ENCODE data around the gene BSN.

DNA sequence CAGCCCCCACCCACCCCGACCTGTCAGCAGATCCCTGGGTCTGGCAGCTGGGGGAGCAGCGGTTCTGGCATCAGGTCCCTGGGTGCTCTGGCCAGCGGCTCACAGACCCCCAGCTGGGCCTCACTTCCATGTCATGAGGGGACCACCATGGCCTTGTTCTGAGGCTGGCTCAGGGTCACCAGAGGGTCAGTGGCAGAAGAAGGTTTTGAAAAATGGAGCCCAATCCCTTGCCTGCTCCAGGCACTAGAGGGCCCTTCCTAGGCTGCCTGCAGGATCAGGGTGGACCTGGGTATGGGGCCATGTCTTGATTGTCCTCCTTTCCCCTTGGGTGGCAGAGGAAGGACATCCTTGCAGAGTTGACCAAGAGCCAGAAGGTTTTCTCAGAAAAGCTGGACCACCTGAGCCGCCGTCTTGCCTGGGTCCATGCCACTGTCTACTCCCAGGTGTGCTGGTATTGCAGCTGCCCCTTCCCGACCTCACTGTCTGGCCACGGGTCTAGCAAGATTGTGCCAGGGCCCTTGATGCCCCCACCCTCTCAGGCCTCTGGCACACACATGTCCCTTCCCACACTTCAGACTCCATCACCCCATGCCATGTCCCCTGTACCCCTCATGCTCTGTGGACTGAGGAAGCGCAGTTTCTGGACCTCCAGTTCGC is 152.3 kb downstream of the BSN start:
- TF ChIP-seq POLR2A (IDR thresholded peaks at IDR 0.05), result no peak
- TF ChIP-seq, protein P1, sequence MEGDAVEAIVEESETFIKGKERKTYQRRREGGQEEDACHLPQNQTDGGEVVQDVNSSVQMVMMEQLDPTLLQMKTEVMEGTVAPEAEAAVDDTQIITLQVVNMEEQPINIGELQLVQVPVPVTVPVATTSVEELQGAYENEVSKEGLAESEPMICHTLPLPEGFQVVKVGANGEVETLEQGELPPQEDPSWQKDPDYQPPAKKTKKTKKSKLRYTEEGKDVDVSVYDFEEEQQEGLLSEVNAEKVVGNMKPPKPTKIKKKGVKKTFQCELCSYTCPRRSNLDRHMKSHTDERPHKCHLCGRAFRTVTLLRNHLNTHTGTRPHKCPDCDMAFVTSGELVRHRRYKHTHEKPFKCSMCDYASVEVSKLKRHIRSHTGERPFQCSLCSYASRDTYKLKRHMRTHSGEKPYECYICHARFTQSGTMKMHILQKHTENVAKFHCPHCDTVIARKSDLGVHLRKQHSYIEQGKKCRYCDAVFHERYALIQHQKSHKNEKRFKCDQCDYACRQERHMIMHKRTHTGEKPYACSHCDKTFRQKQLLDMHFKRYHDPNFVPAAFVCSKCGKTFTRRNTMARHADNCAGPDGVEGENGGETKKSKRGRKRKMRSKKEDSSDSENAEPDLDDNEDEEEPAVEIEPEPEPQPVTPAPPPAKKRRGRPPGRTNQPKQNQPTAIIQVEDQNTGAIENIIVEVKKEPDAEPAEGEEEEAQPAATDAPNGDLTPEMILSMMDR (IDR thresholded peaks at IDR 0.05), result no peak
